HCT116 (cell line): Measurements from ENCODE around the gene CHD3. TPM values are rescaled to one million over a fixed set of nuclear protein-coding genes. Genes with fewer than 3 reads are reported as not detected.

Source experiments
- ATAC-seq: fragments of 200-7000 bp; cut with Tn5 transposase; 2 replicates; pipeline ENCODE4 v1.9.1; 2020; ENCODE audit warnings: mild to moderate bottlenecking, moderate library complexity
- BruUV-seq: library from RNA; stranded (reverse); fragments of 400-500 nt; replicated peaks from 2 replicates; lab custom pipeline; 2021; lab: Mats Ljungman, UMichigan
- CTCF ChIA-PET: fragments of 300-600 bp; sonication (Branson Sonifier 250); formaldehyde crosslinking; loops from one replicate; lab custom pipeline; 2021; ENCODE audit warnings: antibody characterized with exemption; lab: Charles Lee
- POLR2A ChIA-PET: fragments of 300-600, 350-600 bp; sonication (Branson Sonifier 250); formaldehyde crosslinking; loops from one replicate; lab custom pipeline; 2021; ENCODE audit warnings: antibody characterized with exemption; lab: Charles Lee
- RAD21 ChIA-PET, 2 experiments: fragments of 300-600 bp; sonication (Branson Sonifier 250); formaldehyde crosslinking; loops; one replicate each; lab custom pipeline; 2023; ENCODE audit warnings: low total read pairs in 2 of 2; ENCODE audit not compliant: uncharacterized antibody in 2 of 2, unreplicated experiment in 2 of 2, low non-redundant PET in 1 of 2; lab: Charles Lee
- DNase-seq: peaks from one replicate; pipeline ENCODE4 v3.0.0-alpha.2; 2010; ENCODE audit warnings: low read depth, low spot score
- H2AFZ ChIP-seq: fragments of 200-600 bp; shearing (Covaris generic), sonication (generic); 2 replicates; pipeline ENCODE4 v1.6.1; 2017; ENCODE audit warnings: low read depth, mixed run types, mixed read lengths, antibody characterized with exemption, low read length; ENCODE audit not compliant: poor library complexity, severe bottlenecking
- H3K27ac ChIP-seq: 2 replicates; pipeline ENCODE4 v1.5.1; 2012; ENCODE audit warnings: low read depth, low read length
- H3K27me3 ChIP-seq: fragments of 200-600 bp; sonication (generic); 2 replicates; pipeline ENCODE4 v1.6.1; 2016; ENCODE audit warnings: mixed run types, low read length, mixed read lengths; ENCODE audit not compliant: insufficient read depth
- H3K36me3 ChIP-seq, 2 experiments: fragments of 200-500 bp in 1 of 2; fragments of 200-600 bp in 1 of 2; sonication (Bioruptor generic) in 1 of 2; sonication (generic) in 1 of 2; 2 replicates each; pipeline versions ENCODE4 v1.5.1 to v1.6.1; 2014 to 2016; ENCODE audit warnings: low read length in 2 of 2, inconsistent platforms in 1 of 2, mixed read lengths in 1 of 2, mixed run types in 1 of 2; ENCODE audit not compliant: insufficient read depth in 2 of 2, control insufficient read depth in 1 of 2
- H3K4me1 ChIP-seq, 2 experiments: fragments of 200-600 bp in 1 of 2; sonication (generic) in 1 of 2; 2 replicates each; pipeline versions ENCODE4 v1.5.1 to v1.6.1; 2012 to 2017; ENCODE audit warnings: low read length in 2 of 2, inconsistent platforms in 1 of 2, mild to moderate bottlenecking in 1 of 2, mixed read lengths in 1 of 2, mixed run types in 1 of 2, moderate library complexity in 1 of 2; ENCODE audit not compliant: insufficient read depth in 2 of 2, control insufficient read depth in 1 of 2
- H3K4me2 ChIP-seq: fragments of 200-600 bp; sonication (generic); 2 replicates; pipeline ENCODE4 v1.6.1; 2017; ENCODE audit warnings: mixed run types, low read length, mixed read lengths
- H3K4me3 ChIP-seq, 2 experiments: fragments of 200-600 bp in 1 of 2; sonication (generic) in 1 of 2; replicated peaks in 1 of 2; 2 replicates each; pipeline ENCODE4 v1.5.1; 2011 to 2016; ENCODE audit warnings: low read length in 2 of 2, control low read depth in 1 of 2, low read depth in 1 of 2, mild to moderate bottlenecking in 1 of 2, mixed read lengths in 1 of 2, mixed run types in 1 of 2
- H3K79me2 ChIP-seq: fragments of 200-600 bp; sonication (generic); 2 replicates; pipeline ENCODE4 v1.6.1; 2017; ENCODE audit warnings: mild to moderate bottlenecking, mixed run types, low read length, moderate library complexity, mixed read lengths; ENCODE audit not compliant: insufficient read depth
- H3K9ac ChIP-seq: fragments of 200-600 bp; sonication (generic); 2 replicates; pipeline ENCODE4 v1.6.1; 2016; ENCODE audit warnings: low read length, mixed read lengths
- H3K9me2 ChIP-seq: fragments of 200-600 bp; sonication (generic), shearing (Covaris generic); 2 replicates; pipeline ENCODE4 v1.6.1; 2017; ENCODE audit warnings: mixed run types, mild to moderate bottlenecking, moderate library complexity; ENCODE audit not compliant: insufficient read depth
- H3K9me3 ChIP-seq, 2 experiments: fragments of 200-500 bp in 1 of 2; fragments of 200-600 bp in 1 of 2; sonication (Bioruptor generic) in 1 of 2; sonication (generic) in 1 of 2; 2 replicates each; pipeline ENCODE4 v1.6.1; 2014 to 2017; ENCODE audit warnings: low read length in 2 of 2, mixed read lengths in 2 of 2, inconsistent platforms in 1 of 2, low read depth in 1 of 2, mild to moderate bottlenecking in 1 of 2, mixed run types in 1 of 2, moderate library complexity in 1 of 2; ENCODE audit not compliant: control insufficient read depth in 1 of 2, insufficient read depth in 1 of 2
- H4K20me1 ChIP-seq: fragments of 200-600 bp; sonication (generic), shearing (Covaris generic); 2 replicates; pipeline ENCODE4 v1.6.1; 2017; ENCODE audit warnings: mixed run types, mild to moderate bottlenecking, moderate library complexity; ENCODE audit not compliant: insufficient read depth
- ATF3 ChIP-seq: IDR thresholded peaks from 2 replicates; pipeline ENCODE4 v1.6.1; 2012
- POLR2A ChIP-seq: IDR thresholded peaks from 2 replicates; pipeline ENCODE4 v1.7.0; 2011; ENCODE audit warnings: borderline replicate concordance; ENCODE audit not compliant: insufficient read depth, insufficient read length; ENCODE audit errors: extremely low read depth
- POLR2AphosphoS5 ChIP-seq: IDR thresholded peaks from 2 replicates; pipeline ENCODE4 v1.6.1; 2011; ENCODE audit warnings: mild to moderate bottlenecking, low read depth, low read length, moderate library complexity
- TCF7L2 ChIP-seq: IDR thresholded peaks from 2 replicates; pipeline ENCODE4 v1.7.0; 2011; ENCODE audit warnings: borderline replicate concordance, inconsistent platforms; ENCODE audit not compliant: insufficient read depth, insufficient read length; ENCODE audit errors: extremely low read depth
- YY1 ChIP-seq: IDR thresholded peaks from 2 replicates; pipeline ENCODE4 v1.6.1; 2011; ENCODE audit warnings: low read length, low read depth, moderate library complexity, mild to moderate bottlenecking; ENCODE audit not compliant: insufficient replicate concordance; ENCODE audit errors: extremely low read depth
- intact Hi-C: fragments of 100-400 bp; cut with micrococcal nuclease; formaldehyde crosslinking; loops from 2 replicates; pipeline ENCODE4 v1.10.0; 2022
- total RNA-seq: library from RNA; stranded (reverse); gene quantifications from one replicate; pipeline ENCODE4 v1.2.1, GENCODE V29; 2021; ENCODE audit not compliant: unreplicated experiment
- TF ChIP-seq, protein P1 (sequence below): IDR thresholded peaks from 2 replicates; pipeline ENCODE4 v1.6.1; 2011; ENCODE audit warnings: mild to moderate bottlenecking, low read length, moderate library complexity; ENCODE audit not compliant: insufficient replicate concordance; ENCODE audit errors: extremely low read depth
- TF ChIP-seq, protein P2 (sequence below): IDR thresholded peaks from 2 replicates; pipeline ENCODE4 v1.6.1; 2012; ENCODE audit warnings: low read depth

CHD3 gene
- total RNA-seq, 1 experiment from 2014 or later = 54.8 TPM

DNA sequence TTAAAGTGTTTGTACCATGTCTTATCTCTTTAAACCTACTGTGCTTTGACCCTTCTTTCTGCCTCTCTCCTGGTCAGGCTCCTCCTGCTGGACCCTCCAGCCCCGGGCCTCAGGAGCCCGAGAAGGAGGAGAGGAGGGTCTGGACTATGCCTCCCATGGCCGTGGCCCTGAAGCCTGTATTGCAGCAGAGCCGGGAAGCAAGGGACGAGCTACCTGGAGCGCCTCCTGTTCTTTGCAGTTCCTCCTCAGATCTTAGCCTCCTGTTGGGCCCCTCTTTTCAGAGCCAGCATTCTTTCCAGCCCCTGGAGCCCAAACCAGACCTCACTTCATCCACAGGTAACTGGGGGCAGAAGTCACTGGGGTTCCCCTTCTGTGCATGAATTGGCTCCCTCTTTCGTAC is 57.1 kb downstream of the CHD3 start:
- H3K4me3 ChIP-seq = no peak overlapping the region
- H3K27ac ChIP-seq = no peak overlapping the region
- RAD21 ChIA-PET = no interaction called here
- no peak overlapping the region for H3K4me2 ChIP-seq
- no peaks in the 10 kb centered on the region for H4K20me1 ChIP-seq
- H3K4me1 ChIP-seq = no peaks in the 10 kb centered on the region
- H3K27me3 ChIP-seq = no peaks in the 10 kb centered on the region
- intact Hi-C loops = no loop called here
- peaks cover 48 to 57% of the 10 kb centered on the region in 2 experiments for H3K36me3 ChIP-seq
- CTCF ChIA-PET = no interaction called here
- H3K9me3 ChIP-seq = no peaks in the 10 kb centered on the region
- H3K9me2 ChIP-seq = no peaks in the 10 kb centered on the region
- no peaks in the 10 kb centered on the region for H3K79me2 ChIP-seq
- H3K9ac ChIP-seq = no peak overlapping the region
- TF ChIP-seq TCF7L2 (no peak), ATF3 (no peak), POLR2AphosphoS5 (no peak), POLR2A (no peak), YY1 (no peak)
- TF ChIP-seq, protein P1, sequence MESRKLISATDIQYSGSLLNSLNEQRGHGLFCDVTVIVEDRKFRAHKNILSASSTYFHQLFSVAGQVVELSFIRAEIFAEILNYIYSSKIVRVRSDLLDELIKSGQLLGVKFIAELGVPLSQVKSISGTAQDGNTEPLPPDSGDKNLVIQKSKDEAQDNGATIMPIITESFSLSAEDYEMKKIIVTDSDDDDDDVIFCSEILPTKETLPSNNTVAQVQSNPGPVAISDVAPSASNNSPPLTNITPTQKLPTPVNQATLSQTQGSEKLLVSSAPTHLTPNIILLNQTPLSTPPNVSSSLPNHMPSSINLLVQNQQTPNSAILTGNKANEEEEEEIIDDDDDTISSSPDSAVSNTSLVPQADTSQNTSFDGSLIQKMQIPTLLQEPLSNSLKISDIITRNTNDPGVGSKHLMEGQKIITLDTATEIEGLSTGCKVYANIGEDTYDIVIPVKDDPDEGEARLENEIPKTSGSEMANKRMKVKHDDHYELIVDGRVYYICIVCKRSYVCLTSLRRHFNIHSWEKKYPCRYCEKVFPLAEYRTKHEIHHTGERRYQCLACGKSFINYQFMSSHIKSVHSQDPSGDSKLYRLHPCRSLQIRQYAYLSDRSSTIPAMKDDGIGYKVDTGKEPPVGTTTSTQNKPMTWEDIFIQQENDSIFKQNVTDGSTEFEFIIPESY = no peak
- TF ChIP-seq, protein P2, sequence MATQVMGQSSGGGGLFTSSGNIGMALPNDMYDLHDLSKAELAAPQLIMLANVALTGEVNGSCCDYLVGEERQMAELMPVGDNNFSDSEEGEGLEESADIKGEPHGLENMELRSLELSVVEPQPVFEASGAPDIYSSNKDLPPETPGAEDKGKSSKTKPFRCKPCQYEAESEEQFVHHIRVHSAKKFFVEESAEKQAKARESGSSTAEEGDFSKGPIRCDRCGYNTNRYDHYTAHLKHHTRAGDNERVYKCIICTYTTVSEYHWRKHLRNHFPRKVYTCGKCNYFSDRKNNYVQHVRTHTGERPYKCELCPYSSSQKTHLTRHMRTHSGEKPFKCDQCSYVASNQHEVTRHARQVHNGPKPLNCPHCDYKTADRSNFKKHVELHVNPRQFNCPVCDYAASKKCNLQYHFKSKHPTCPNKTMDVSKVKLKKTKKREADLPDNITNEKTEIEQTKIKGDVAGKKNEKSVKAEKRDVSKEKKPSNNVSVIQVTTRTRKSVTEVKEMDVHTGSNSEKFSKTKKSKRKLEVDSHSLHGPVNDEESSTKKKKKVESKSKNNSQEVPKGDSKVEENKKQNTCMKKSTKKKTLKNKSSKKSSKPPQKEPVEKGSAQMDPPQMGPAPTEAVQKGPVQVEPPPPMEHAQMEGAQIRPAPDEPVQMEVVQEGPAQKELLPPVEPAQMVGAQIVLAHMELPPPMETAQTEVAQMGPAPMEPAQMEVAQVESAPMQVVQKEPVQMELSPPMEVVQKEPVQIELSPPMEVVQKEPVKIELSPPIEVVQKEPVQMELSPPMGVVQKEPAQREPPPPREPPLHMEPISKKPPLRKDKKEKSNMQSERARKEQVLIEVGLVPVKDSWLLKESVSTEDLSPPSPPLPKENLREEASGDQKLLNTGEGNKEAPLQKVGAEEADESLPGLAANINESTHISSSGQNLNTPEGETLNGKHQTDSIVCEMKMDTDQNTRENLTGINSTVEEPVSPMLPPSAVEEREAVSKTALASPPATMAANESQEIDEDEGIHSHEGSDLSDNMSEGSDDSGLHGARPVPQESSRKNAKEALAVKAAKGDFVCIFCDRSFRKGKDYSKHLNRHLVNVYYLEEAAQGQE = no peak
- no TSS peak for BruUV-seq
- DNase-seq (no peak), ATAC-seq (no peak)
- H2AFZ ChIP-seq = no peak overlapping the region
- POLR2A ChIA-PET = interaction anchor here (2.0 kb wide), 1 partner anchor 12 kb away, joined by 6 read pairs; no protein-coding TSS in a partner anchor
